ENCODE measurements around the gene DLEC1. TPM values are rescaled to one million over a fixed set of nuclear protein-coding genes. Genes with fewer than 3 reads are reported as not detected.

Gene DLEC1
- polyA plus RNA-seq, 2 of the 4 experiments (the other 2 are of a cell fraction) = 0.10 TPM; not detected in 1

- WGBS (ENCODE audit: missing lambda C conversion rate) = 96% methylated on average over 4 of the region's 16 CpGs
- Histone ChIP-seq H3K4me1 (0 out of 3 replicates have a peak, but pooled peaks cover 4% of the 10 kb centered on the region), H3K4me3 (no peak overlapping the region), H3K4me2 (no peak overlapping the region), H3K9me3 (no peaks in the 10 kb centered on the region), H3K27ac (no peak overlapping the region)
- DNase-seq (ENCODE audit: low read depth in 1 of 2, low spot score in 1 of 2) (no peak), ATAC-seq (no peak), FAIRE-seq (no peak)
- POLR2A ChIA-PET = no interaction called here
- CTCF ChIA-PET = interaction anchor here (0.9 to 3.1 kb wide), 5 partner anchors 9 to 474 kb away, joined by 3 to 10 read pairs (median 6); no protein-coding TSS in a partner anchor
- TF ChIP-seq BHLHE40 (IDR thresholded peaks at IDR 0.05; ENCODE audit: low read depth, low read length) = no peak
- TF ChIP-seq TP53 (CRISPR knock-in tag; IDR thresholded peaks at IDR 0.05) = no peak
- no peak for TF ChIP-seq MAZ (IDR thresholded peaks at IDR 0.05; ENCODE audit: borderline replicate concordance, low read depth, low read length)
- no peak for TF ChIP-seq MAX (IDR thresholded peaks at IDR 0.05)
- no peak for TF ChIP-seq CHD2 (IDR thresholded peaks at IDR 0.05; ENCODE audit: low read length, partially characterized antibody)
- TF ChIP-seq PBX3 (IDR thresholded peaks at IDR 0.05) = no peak
- TF ChIP-seq NR3C1 (IDR thresholded peaks at IDR 0.05) = no peak
Measured at GRCh38 chr3:38006445-38006995, 32.5 kb upstream of the DLEC1 start.

- Histone ChIP-seq H3K4me2 (no peak overlapping the region), H3K9me3 (no peaks in the 10 kb centered on the region), H3K4me3 (no peak overlapping the region), H3K27ac (no peak overlapping the region), H3K4me1 (0 out of 3 replicates have a peak, but pooled peaks cover 4% of the 10 kb centered on the region)
- 98% methylated on average over 7 of the region's 7 CpGs for WGBS (ENCODE audit: missing lambda C conversion rate)
- ChIA-PET CTCF (interaction anchor here (1.8 to 2.0 kb wide), 2 partner anchors 10 to 152 kb away, joined by 6 to 10 read pairs; no protein-coding TSS in a partner anchor), POLR2A (no interaction called here)
- TF ChIP-seq MAZ (IDR thresholded peaks at IDR 0.05; ENCODE audit: borderline replicate concordance, low read depth, low read length) (no peak), HDAC2 (IDR thresholded peaks at IDR 0.05) (no peak), KDM5A (IDR thresholded peaks at IDR 0.05) (no peak), RARB (CRISPR knock-in tag; IDR thresholded peaks at IDR 0.05) (no peak), RCOR1 (IDR thresholded peaks at IDR 0.05; ENCODE audit: low read depth, low read length) (no peak), POLR2AphosphoS2 (conservative IDR thresholded peaks at IDR 0.05; ENCODE audit: low read length) (no peak), E2F6 (IDR thresholded peaks at IDR 0.05; ENCODE audit: borderline replicate concordance, low read depth) (no peak), ZNF302 (CRISPR knock-in tag; IDR thresholded peaks at IDR 0.05) (no peak), KDM1A (IDR thresholded peaks at IDR 0.05; ENCODE audit: low read depth) (no peak), RFX5 (IDR thresholded peaks at IDR 0.05) (no peak), RAD21 (conservative IDR thresholded peaks at IDR 0.05 in 1 of 2, IDR thresholded peaks at IDR 0.05 in 1 of 2) (no peak), ZFP36 (IDR thresholded peaks at IDR 0.05; ENCODE audit: borderline replicate concordance, partially characterized antibody) (no peak)
- DNase-seq (ENCODE audit: low read depth in 1 of 2, low spot score in 1 of 2) (no peak), ATAC-seq (no peak), FAIRE-seq (no peak)
Measured at GRCh38 chr3:38007754-38008090, 31.3 kb upstream of the DLEC1 start.

- WGBS (ENCODE audit: missing lambda C conversion rate) = 89% methylated on average over 19 of the region's 19 CpGs
- Histone ChIP-seq H3K27ac (no peak overlapping the region), H3K4me3 (no peak overlapping the region), H3K4me1 (0 out of 3 replicates have a peak, but pooled peaks cover 4% of the 10 kb centered on the region), H3K9me3 (no peaks in the 10 kb centered on the region), H3K4me2 (no peak overlapping the region)
- DNase-seq (ENCODE audit: low read depth in 1 of 2, low spot score in 1 of 2) (no peak), FAIRE-seq (no peak), ATAC-seq (no peak)
- CTCF ChIA-PET = no interaction called here
- POLR2A ChIA-PET = no interaction called here
- TF ChIP-seq CHD2 (IDR thresholded peaks at IDR 0.05; ENCODE audit: low read length, partially characterized antibody) = no peak
Measured at GRCh38 chr3:38008191-38008701, 30.8 kb upstream of the DLEC1 start.

Data from A549 (cell line).